GM21619 (cell line): Measurements from ENCODE around the gene RRBP1.

Experiments used
- ATAC-seq: cut with Tn5 transposase; IDR thresholded peaks from one replicate; pipeline ENCODE4 v1.9.1; 2021; ENCODE audit not compliant: unreplicated experiment

RRBP1 gene

DNA sequence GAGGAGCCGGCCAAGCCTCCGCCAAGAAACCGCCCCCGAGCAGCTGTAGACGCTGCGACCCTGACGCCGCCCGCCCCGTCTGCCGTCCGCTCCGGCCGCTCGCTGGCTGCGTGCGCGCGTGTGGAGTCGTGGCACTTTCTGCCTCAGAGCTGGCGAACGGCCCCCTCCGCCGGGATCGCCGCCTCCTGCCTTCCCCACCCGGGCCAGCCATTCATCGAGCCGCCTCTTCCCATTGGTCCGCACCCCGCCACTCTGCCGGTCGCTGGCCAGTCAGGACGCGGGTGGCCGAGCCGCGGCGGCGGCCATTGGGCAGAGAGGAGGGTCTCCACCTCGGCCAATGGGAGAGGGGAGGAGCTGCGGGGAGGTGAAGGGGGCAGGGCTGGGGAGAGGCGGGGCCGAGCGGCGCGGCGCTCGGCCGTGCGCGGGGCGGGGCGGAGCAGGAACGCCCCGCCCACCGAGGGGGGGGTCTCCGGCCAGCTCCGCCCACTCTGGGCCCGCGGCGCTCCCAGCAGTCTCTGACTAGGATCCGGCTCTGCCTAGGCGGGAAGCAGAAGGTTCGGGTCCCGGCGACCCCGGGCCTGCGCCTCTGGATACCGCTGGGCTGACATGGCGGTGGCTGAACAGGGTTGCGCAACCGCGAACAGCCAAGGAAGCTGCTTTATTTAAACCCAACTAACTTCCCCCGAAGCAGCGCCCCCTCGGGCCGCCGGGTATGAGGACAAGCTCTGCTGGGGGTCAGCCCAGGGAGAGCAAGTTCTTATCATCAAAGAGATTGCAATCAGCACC is at the start of gene RRBP1:
RRBP1 (minus strand) TSS at position 140 of the 786 bp plus-strand sequence. CDS start 21,735 bp downstream, outside the sequence.
- peak; percentile 87 for ATAC-seq

DNA sequence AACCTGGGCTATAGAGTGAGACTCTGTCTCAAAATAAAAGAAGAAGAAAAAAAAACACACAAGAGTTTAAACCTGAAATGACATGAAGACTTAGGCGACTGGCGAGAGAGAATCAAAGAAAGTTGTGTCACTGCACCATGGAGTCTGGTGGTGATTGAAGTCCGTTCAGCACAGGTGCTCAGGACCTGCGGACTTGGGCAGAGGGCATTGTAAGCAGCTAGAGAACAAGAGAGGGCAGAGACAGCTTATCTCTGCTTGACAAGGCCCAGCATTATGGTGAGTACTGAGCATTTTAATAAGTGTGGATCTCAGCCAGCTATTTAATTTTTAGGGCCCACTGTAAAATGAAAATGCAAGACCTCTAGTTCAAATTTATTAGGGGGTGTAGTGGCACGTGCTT is 49.2 kb upstream of the RRBP1 start:
- ATAC-seq: no peak

DNA sequence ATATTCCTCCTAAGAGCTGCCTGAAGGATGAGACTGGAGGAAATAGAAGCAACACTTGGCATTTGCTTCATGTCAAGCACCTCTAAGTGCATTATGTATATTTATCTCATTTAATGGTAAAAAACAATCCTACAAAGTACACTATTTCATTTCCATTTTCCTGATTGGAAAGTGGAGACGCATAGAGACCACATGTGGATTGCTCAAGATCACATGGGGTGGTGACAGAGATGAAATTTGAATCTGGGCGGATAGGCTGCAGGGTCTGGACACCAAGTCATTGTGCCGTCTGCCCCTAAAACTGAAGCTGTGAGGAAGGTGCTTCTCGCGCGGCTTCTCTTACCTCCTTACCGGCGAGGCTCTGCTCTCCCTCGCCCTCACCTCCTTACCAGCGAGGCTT is 48.0 kb upstream of the RRBP1 start:
- no peak for ATAC-seq

GRCh38 chr20:17728074-17728473 is 46.0 kb upstream of the RRBP1 start:
- ATAC-seq: no peak

GRCh38 chr20:17727351-17727750 is 45.3 kb upstream of the RRBP1 start:
- no peak for ATAC-seq

DNA sequence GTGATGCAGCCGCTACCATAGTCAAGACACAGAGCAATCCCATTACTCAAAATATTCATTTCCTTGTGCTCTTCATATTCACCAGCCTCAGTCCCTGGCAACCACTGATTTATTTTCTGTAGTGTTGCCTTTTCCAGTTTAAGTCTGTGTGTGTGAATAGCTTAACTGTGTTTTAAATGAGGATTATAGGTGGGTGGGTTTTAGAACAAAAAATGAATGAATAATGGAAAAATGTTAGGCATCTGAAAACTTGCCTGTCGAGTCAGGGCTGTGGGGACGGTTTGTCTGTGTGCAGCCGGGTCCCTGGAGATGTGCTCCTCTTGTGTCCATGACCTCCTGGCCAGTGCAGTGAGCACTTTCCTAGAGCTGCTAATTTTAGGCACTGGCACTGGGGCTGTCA is 44.9 kb upstream of the RRBP1 start:
- no peak for ATAC-seq

DNA sequence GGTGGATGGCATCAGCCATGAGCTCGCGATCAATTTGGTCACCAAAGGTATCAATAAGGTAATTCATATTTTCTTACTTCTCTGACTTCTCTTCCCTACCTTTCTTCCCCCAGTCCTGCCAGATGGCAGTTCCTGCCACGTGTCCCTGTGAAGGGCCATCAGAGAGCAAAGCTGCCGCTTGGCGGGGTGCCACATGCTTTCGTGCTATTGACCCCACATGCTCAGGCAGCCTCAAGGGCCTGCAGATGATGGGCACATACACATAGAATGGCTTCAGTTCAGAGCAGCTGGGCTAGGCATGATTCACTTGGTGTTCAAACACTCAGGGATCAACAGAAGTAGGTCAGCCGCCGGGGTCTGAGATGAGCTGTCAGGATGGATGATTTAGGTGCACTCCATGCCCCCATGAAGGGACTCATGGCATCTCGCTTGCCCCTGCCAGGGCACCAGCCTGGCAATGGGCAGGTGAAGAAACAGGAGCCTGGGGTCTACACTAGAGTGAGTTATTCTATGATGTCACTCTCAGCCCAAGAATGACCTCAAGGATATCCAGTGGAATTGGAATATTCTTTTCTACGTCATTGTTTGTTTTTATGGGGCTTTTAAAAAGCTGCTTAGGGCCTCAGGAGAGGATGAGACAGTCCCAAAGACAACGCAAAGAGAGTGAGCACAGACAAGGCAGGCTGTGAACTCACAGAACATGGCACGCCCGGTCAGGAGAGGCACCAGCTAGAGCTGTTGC is 43.2 kb upstream of the RRBP1 start:
- no peak for ATAC-seq

GRCh38 chr20:17723301-17723691 is 41.3 kb upstream of the RRBP1 start:
- ATAC-seq: no peak

GRCh38 chr20:17722493-17723300 is 40.7 kb upstream of the RRBP1 start:
- no peak for ATAC-seq

DNA sequence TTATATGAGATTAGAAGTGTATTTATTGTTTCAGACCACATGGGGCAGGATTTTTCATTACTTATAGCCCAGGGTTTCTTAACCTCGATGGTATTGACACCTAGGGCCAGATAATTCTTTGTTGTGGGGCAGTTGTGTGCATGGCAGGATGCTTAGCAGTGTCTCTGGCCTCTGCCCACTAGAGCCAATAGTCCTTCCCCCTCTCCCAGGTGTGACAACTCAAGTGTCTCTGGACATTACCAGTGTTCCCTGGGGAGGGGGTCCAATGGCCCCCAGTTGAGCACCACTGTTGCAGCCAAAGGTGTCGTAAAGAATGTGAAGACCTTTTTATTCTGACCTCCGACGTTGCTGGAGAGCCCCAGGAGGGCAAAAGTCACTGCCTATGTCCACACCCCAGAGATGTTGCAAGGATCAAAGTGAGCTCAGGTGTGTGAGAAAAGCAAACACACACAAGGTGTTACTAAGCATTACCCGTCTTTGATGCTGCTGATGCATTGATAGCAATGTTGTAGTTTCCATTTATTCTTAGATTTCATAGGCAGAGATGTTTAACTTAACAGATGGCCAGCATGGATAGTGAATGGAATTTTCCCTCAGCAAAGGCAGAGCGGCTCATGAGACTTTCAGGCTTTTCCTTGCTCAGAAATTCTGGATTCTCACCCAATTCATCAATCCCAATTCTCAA is 39.9 kb upstream of the RRBP1 start:
- ATAC-seq: no peak

GRCh38 chr20:17720755-17721154 is 38.7 kb upstream of the RRBP1 start:
- no peak for ATAC-seq

GRCh38 chr20:17716331-17716730 is 34.3 kb upstream of the RRBP1 start:
- ATAC-seq: no peak

DNA sequence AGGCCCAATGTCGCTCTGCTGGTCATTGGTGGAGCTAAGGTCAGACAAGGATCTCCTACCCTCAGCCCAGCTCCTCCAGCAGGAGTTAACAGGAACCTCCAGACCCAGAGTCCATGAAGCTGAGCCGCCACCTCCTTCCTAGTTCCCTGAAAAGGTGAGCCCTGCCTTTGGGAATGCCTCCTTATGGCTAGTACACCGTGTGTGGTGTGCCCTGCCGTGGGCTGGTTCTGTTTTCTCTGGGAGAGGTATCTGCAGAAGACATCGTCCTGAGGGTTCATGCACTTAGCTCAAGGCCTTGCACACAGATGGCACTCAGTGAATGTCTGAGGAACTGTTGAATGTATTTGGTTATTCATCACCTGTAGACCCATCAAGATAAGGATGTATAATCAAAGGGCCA is 33.0 kb upstream of the RRBP1 start:
- ATAC-seq: no peak

GRCh38 chr20:17714597-17714996 is 32.6 kb upstream of the RRBP1 start:
- no peak for ATAC-seq

- no peak for ATAC-seq
These were observed 30.7 kb upstream of the RRBP1 start for GRCh38 chr20:17712708-17713107.

GRCh38 chr20:17712201-17712600 is 30.2 kb upstream of the RRBP1 start:
- ATAC-seq: no peak

DNA sequence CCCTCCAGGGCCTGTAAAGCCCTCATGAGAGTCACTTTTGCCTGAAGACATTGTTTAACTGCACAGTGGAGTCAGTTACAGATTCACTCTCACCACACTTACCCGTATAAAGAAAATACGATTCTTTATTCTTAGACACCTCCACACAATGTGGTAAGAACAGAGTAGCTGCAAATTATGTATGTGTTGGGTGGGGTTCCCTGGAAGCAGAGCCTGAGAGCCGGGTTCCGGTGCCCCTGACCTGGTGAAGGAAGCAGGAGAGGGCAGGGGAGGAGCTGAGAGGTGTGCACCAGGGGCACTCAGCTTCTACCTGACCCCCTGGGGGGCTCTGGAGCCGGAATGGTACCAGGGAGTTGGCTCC is 29.2 kb upstream of the RRBP1 start:
- no peak for ATAC-seq

- no peak for ATAC-seq
These were observed 28.6 kb upstream of the RRBP1 start for GRCh38 chr20:17710379-17711266.

DNA sequence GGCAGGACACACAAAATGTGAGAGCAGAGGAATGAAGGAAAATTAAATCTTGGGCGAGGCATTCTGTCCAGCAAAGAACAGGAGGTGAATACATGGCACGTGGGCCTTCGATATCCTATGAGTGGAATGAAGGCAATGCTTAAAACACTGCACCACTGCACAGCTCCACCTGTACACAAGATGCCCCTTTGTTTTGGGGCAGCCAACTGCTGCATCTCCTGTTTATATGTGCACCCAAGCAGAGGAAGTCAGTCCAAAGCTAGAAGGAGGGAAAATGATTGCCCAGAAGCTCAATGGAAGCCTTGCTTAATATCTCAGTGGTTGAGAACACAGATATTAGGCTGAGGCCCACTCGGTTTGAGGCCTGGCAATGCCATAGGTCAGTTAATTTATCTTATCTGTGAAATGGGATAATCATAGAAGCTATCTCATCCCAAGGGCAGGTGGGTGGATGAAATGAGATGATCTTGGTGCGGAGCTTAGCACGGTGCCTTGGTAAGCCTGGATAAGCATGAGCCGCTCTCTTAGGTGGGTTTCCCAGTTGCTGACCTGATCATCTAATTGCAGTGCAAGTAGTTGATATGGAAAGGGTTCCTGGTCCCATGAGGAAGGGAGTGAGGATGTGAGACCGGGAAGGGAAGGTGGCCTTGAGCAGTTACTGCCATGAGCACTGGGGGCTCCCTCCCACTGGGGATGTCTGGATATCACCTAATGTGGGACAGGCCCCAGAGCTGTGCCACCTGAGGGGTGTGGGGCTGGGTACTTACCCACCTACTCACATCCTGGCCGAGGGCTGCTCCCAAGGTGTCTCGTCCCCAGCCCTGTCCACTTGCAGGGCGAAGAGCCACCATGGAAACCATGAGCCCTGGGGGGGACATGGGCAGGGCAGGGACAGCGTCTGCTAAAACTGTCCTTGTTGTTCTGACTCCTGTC is 27.6 kb upstream of the RRBP1 start:
- no peak for ATAC-seq
